AG10803 (cell line): Measurements from ENCODE around the gene SEPTIN5.
"Not testable (repeated sequence)": the region's sequence is repeated elsewhere in the genome, so short reads cannot be mapped to it uniquely, and the experiment has no call there.

Experiments used
- DNase-seq: peaks from one replicate; pipeline ENCODE4 v3.0.0; 2010; ENCODE audit warnings: low read depth
- H3K4me3 ChIP-seq: 2 replicates; pipeline ENCODE4 v1.5.1; 2011; ENCODE audit warnings: mild to moderate bottlenecking, low read length, control low read depth
- TF ChIP-seq, protein P1 (sequence below): conservative IDR thresholded peaks from 2 replicates; pipeline ENCODE4 v1.5.1; 2011; ENCODE audit warnings: mild to moderate bottlenecking, low read length, control low read depth, inconsistent platforms

The SEPTIN5 gene

DNA sequence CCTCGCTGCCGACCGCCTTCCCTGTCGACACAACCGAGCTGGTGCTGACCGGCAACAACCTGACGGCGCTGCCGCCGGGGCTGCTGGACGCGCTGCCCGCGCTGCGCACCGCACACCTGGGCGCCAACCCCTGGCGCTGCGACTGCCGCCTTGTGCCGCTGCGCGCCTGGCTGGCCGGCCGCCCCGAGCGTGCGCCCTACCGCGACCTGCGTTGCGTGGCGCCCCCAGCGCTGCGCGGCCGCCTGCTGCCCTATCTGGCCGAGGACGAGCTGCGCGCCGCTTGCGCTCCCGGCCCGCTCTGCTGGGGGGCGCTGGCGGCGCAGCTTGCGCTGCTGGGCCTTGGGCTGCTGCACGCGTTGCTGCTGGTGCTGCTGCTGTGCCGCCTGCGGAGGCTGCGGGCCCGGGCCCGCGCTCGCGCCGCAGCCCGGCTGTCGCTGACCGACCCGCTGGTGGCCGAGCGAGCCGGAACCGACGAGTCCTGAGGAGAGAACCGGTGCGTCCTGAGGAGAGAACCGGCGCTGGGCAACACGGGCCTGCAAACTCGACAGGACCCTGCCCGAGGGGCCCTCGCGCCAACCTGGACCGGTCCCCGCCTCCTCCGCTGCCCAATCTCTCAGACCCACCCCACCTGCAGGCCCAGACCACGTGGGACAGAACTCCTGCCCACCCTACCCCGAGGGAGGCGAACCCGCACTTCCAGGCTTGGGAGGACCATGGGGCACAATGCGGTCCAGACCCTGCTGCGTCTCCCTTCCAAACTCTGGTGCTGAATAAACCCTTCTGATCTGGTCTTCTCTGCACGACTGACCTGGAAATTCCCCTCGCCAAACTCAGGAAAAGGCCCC lies 9.9 kb downstream of the SEPTIN5 start:
- DNase-seq: no peak
- TF ChIP-seq, protein P1, sequence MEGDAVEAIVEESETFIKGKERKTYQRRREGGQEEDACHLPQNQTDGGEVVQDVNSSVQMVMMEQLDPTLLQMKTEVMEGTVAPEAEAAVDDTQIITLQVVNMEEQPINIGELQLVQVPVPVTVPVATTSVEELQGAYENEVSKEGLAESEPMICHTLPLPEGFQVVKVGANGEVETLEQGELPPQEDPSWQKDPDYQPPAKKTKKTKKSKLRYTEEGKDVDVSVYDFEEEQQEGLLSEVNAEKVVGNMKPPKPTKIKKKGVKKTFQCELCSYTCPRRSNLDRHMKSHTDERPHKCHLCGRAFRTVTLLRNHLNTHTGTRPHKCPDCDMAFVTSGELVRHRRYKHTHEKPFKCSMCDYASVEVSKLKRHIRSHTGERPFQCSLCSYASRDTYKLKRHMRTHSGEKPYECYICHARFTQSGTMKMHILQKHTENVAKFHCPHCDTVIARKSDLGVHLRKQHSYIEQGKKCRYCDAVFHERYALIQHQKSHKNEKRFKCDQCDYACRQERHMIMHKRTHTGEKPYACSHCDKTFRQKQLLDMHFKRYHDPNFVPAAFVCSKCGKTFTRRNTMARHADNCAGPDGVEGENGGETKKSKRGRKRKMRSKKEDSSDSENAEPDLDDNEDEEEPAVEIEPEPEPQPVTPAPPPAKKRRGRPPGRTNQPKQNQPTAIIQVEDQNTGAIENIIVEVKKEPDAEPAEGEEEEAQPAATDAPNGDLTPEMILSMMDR: no peak
- no peak overlapping the region for H3K4me3 ChIP-seq

DNA sequence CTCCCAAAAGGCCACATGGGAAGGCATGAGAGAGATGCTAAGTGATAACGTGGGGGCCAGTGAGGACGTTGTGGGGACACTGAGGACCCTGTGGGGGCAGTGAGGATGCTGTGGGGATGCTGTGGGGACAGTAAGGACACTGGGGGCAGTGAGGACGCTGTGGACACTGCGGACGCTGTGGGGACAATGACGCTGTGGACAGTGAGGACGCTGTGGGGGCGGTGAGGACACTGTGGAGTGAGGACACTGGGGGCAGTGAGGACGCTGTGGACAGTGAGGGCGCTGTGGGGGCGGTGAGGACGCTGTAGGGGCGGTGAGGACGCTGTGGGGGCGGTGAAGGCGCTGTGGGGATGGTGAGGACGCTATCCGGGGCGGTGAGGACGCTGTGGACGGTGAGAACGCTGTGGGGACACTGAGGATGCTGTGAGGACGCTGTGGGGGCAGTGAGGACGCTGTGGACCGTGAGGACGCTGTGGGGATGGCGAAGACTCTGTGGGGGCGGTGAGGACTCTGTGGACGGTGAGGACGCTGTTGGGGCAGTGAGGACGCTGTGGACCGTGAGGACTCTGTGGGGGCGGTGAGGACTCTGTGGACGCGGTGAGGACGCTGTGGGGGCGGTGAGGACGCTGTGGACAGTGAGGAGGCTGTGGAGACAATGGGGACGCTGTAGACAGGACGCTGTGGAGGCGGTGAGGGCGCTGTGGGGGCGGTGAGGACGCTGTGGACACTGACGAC lies 10.8 kb downstream of the SEPTIN5 start:
- H3K4me3 ChIP-seq: no peak overlapping the region
- no peak for DNase-seq
- TF ChIP-seq, protein P1: no peak

DNA sequence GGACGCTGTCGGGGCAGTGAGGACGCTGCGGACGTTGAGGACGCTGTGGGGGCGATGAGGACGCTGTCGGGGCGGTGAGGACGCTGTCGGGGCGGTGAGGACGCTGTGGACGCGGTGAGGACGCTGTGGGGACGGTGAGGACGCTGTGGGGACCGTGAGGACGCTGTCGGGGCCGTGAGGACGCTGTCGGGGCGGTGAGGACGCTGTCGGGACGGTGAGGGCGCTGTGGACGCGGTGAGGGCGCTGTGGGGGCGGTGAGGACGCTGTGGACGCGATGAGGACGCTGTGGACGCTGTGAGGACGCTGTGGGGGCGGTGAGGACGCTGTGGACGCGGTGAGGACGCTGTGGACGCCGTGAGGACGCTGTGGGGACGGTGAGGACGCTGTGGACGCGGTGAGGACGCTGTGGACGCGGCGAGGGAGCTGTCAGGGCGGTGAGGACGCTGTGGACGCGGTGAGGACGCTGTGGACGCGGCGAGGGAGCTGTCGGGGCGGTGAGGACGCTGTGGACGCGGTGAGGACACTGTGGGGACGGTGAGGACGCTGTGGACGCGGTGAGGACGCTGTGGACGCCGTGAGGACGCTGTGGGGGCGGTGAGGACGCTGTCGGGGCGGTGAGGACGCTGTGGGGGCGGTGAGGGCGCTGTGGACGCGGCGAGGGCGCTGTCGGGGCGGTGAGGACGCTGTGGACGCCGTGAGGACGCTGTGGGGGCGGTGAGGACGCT lies 11.9 kb downstream of the SEPTIN5 start:
- DNase-seq, H3K4me3 ChIP-seq: not testable (repeated sequence)

DNA sequence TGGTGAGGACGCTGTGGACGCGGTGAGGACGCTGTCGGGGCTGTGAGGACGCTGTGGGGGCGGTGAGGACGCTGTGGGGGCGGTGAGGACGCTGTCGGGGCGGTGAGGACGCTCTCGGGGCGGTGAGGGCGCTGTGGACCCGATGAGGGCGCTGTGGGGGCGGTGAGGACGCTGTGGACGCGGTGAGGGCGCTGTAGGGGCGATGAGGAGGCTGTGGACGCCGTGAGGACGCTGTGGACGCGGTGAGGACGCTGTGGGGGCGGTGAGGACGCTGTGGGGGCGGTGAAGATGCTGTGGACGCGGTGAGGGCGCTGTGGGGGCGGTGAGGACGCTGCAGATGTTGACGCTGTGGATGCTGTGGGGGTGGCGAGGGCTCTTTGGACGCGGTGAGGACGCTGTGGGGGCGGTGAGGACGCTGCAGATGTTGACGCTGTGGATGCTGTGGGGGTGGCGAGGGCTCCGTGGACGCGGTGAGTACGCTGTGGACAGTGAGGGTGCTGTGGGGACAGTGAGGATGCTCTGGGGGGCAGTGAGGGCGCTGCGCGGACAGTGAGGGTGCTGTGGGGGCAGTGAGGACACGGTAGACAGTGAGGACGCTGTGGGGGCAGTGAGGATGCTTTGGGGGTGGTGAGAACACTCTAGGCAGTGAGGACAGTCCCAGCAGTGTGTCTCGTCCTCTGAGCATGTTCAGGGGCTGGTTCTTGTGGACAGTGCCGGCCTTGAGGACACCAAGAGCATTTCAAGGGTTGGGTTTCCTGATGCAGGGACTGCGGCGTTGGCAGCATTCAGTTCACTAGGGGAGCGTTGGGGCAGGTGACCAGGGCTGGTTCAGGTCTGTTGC lies 13.2 kb downstream of the SEPTIN5 start:
- TF ChIP-seq, protein P1: no peak
- DNase-seq: no peak
- H3K4me3 ChIP-seq: no peak overlapping the region

DNA sequence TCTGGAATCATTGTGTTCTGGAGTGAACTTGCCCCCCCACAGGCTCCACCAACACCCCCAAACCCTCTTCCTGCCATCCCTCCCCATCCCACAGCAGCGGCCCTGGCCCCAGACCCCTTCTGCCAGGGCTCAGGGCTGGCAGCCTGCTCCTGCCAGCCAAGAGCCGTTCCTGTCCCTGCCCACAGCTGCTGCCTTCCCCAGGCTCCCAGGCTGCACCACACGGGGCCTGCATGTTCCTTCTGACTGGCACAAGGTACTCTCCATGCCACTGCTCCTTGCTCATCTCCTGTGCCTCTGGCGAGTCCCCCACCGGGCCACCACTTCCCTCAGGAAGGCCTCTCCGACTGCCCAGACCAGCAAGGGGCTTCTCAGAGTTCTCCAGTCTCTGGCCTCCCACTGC lies 14.0 kb downstream of the SEPTIN5 start:
- no peak for DNase-seq
- TF ChIP-seq, protein P1: no peak

DNA sequence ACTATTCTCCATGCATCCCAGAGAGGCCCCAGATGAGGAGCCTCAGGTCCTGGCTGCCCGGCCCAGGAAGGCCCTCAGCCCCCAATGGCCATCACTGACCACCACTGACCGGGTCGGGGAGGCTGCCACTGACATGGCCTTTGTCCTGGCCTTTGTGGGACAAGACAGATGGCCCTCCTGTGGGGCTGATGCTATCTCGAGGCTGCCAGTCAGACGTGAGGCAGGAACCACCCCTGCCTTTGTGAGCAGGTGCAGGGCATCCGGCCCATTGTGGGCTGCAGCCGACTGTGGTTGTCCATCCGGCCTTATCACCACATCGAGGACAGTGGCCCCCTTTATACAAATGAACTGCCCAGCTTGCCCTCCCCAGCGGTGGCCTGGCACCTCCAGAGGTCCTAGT lies 14.5 kb downstream of the SEPTIN5 start:
- TF ChIP-seq, protein P1: no peak
- no peak overlapping the region for H3K4me3 ChIP-seq
- no peak for DNase-seq

More for the DNA sequence above, 14.0 kb downstream of the SEPTIN5 start:
- H3K4me3 ChIP-seq: no peak overlapping the region

DNA sequence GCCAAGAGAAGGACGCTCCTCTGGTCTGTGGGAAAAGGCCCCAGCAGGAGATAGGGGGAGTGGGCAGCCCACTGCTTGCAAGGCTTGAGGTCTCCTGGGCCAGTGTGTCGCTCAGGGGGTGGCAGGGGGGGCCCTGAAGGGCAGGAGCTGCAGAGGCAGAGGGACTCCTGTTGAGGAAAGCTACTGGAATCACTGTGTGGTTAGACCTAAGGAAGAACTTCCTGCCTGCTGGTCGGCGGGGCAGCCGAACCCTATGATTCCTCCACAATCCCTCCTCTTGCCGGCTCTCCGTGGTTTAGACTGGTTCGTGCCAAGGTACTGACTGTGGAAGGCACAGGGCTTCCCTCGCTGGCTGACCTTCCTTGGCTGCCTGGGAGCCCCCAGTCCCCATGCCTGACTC lies 15.2 kb downstream of the SEPTIN5 start:
- H3K4me3 ChIP-seq: no peak overlapping the region
- TF ChIP-seq, protein P1: no peak
- no peak for DNase-seq
